H1 (cell line): ENCODE measurements around the gene ZHX3. TPM values are rescaled to one million over a fixed set of nuclear protein-coding genes. Genes with fewer than 3 reads are reported as not detected.

ENCODE experiments used
- CTCF ChIA-PET: fragments of 300-600 bp; sonication (Branson Sonifier 250); formaldehyde crosslinking; loops from one replicate; lab custom pipeline; 2021; ENCODE audit not compliant: partially characterized antibody; lab: Charles Lee
- POLR2A ChIA-PET: fragments of 300-600 bp; sonication (Branson Sonifier 250); formaldehyde crosslinking; loops from one replicate; lab custom pipeline; 2021; ENCODE audit warnings: inconsistent platforms; ENCODE audit not compliant: partially characterized antibody; lab: Charles Lee
- DNase-seq, 2 experiments: peaks; one replicate each; pipeline versions ENCODE4 v3.0.0 to v3.0.0-alpha.2; 2010 to 2022; ENCODE audit warnings: low spot score in 2 of 2, low read depth in 1 of 2, mixed read lengths in 1 of 2
- FAIRE-seq: peaks from 2 replicates; lab custom pipeline; 2011; peaks lifted over from hg19 to GRCh38; lab: Jason Lieb, UNC
- H2AFZ ChIP-seq: 2 replicates; pipeline ENCODE4 v1.8.1; 2012; ENCODE audit warnings: low read length, inconsistent platforms
- H2AK5ac ChIP-seq: 2 replicates; pipeline ENCODE4 v1.6.1; 2013; ENCODE audit warnings: low read depth, low read length
- H2BK120ac ChIP-seq: replicated peaks from 2 replicates; pipeline ENCODE3; 2013; ENCODE audit warnings: low read depth, low read length, inconsistent platforms
- H2BK12ac ChIP-seq: 2 replicates; pipeline ENCODE4 v1.6.1; 2013; ENCODE audit warnings: low read depth, low read length
- H2BK15ac ChIP-seq: 2 replicates; pipeline ENCODE4 v1.6.1; 2013; ENCODE audit warnings: low read length
- H2BK20ac ChIP-seq: 2 replicates; pipeline ENCODE4 v1.6.1; 2013; ENCODE audit warnings: low read length
- H2BK5ac ChIP-seq: 2 replicates; pipeline ENCODE4 v1.6.1; 2013; ENCODE audit warnings: low read depth, low read length
- H3K14ac ChIP-seq: 2 replicates; pipeline ENCODE4 v1.6.1; 2013; ENCODE audit warnings: inconsistent platforms; ENCODE audit not compliant: insufficient read length
- H3K18ac ChIP-seq: 2 replicates; pipeline ENCODE4 v1.6.1; 2013; ENCODE audit warnings: low read length; ENCODE audit errors: extremely low read depth
- H3K23ac ChIP-seq: 2 replicates; pipeline ENCODE4 v1.6.1; 2013; ENCODE audit warnings: inconsistent platforms; ENCODE audit not compliant: insufficient read length
- H3K23me2 ChIP-seq: 2 replicates; pipeline ENCODE4 v1.6.1; 2013; ENCODE audit warnings: low read depth, low read length
- H3K27ac ChIP-seq: 2 replicates; pipeline ENCODE4 v1.6.1; 2011; ENCODE audit warnings: low read depth, low read length, inconsistent platforms
- H3K27me3 ChIP-seq, 4 experiments: replicated peaks in 1 of 4; 1 replicate in 1 of 4; 2 replicates in 3 of 4; pipeline versions ENCODE4 v1.6.1 to v1.8.1; 2011 to 2013; ENCODE audit warnings: low read length in 3 of 4, mild to moderate bottlenecking in 3 of 4, inconsistent platforms in 2 of 4, mixed read lengths in 2 of 4, moderate library complexity in 1 of 4; ENCODE audit not compliant: control insufficient read depth in 3 of 4, insufficient read depth in 3 of 4; ENCODE audit errors: extremely low read depth in 1 of 4
- H3K36me3 ChIP-seq, 4 experiments: 2 replicates each; pipeline versions ENCODE4 v1.6.1 to v1.8.1; 2011 to 2013; ENCODE audit warnings: mild to moderate bottlenecking in 4 of 4, low read length in 3 of 4, moderate library complexity in 2 of 4, control low read depth in 1 of 4, inconsistent platforms in 1 of 4; ENCODE audit not compliant: insufficient read depth in 4 of 4, control insufficient read depth in 2 of 4
- H3K4ac ChIP-seq: replicated peaks from 2 replicates; pipeline ENCODE3; 2013; ENCODE audit warnings: low read length, low read depth, mixed read lengths, inconsistent platforms; ENCODE audit not compliant: insufficient read length
- H3K4me1 ChIP-seq, 4 experiments: replicated peaks in 1 of 4; 1 replicate in 1 of 4; 2 replicates in 3 of 4; pipeline versions ENCODE4 v1.6.1 to v1.8.1; 2011 to 2013; ENCODE audit warnings: low read length in 3 of 4, inconsistent platforms in 2 of 4, mixed read lengths in 1 of 4; ENCODE audit not compliant: insufficient read depth in 4 of 4, control insufficient read depth in 3 of 4
- H3K4me2 ChIP-seq, 2 experiments: 2 replicates each; pipeline versions ENCODE4 v1.6.1 to v1.8.1; 2011 to 2013; ENCODE audit warnings: low read depth in 2 of 2, low read length in 2 of 2, control low read depth in 1 of 2, inconsistent platforms in 1 of 2, mild to moderate bottlenecking in 1 of 2; ENCODE audit not compliant: insufficient read depth in 1 of 2
- H3K4me3 ChIP-seq, 4 experiments: fragments of 200-600, 300-600 bp in 1 of 4; sonication (generic), shearing (Covaris generic), sonication (Bioruptor Twin) in 1 of 4; 2 replicates each; pipeline versions ENCODE4 v1.5.1 to v1.8.1; 2011 to 2016; ENCODE audit warnings: low read length in 4 of 4, low read depth in 3 of 4, control low read depth in 2 of 4, inconsistent platforms in 2 of 4, mild to moderate bottlenecking in 2 of 4, mixed read lengths in 1 of 4, moderate library complexity in 1 of 4; ENCODE audit not compliant: insufficient read depth in 2 of 4; ENCODE audit errors: extremely low read depth in 1 of 4
- H3K56ac ChIP-seq: replicated peaks from 2 replicates; pipeline ENCODE3; 2013; ENCODE audit warnings: low read depth, mild to moderate bottlenecking, mixed read lengths, low read length, inconsistent platforms; ENCODE audit not compliant: insufficient read length
- H3K79me1 ChIP-seq: 2 replicates; pipeline ENCODE4 v1.6.1; 2013; ENCODE audit warnings: low read depth, low read length, control low read depth
- H3K79me2 ChIP-seq, 2 experiments: 2 replicates each; pipeline versions ENCODE4 v1.6.1 to v1.8.1; 2012 to 2013; ENCODE audit warnings: low read length in 2 of 2, mild to moderate bottlenecking in 2 of 2, inconsistent platforms in 1 of 2; ENCODE audit not compliant: insufficient read depth in 2 of 2, control insufficient read depth in 1 of 2
- H3K9ac ChIP-seq, 4 experiments: replicated peaks in 1 of 4; 1 replicate in 1 of 4; 2 replicates in 3 of 4; pipeline versions ENCODE4 v1.6.1 to v1.8.1; 2011 to 2013; ENCODE audit warnings: low read depth in 3 of 4, low read length in 3 of 4, control low read depth in 2 of 4, mild to moderate bottlenecking in 2 of 4, moderate library complexity in 2 of 4, inconsistent platforms in 1 of 4; ENCODE audit errors: extremely low read depth in 1 of 4
- H3K9me3 ChIP-seq, 2 experiments: 2 replicates each; pipeline versions ENCODE4 v1.6.1 to v1.8.1; 2012 to 2013; ENCODE audit warnings: mild to moderate bottlenecking in 2 of 2, moderate library complexity in 2 of 2, control low read depth in 1 of 2, inconsistent platforms in 1 of 2, low read depth in 1 of 2, low read length in 1 of 2, mixed read lengths in 1 of 2; ENCODE audit not compliant: insufficient read depth in 2 of 2
- H4K20me1 ChIP-seq, 2 experiments: replicated peaks in 1 of 2; 2 replicates each; pipeline versions ENCODE3 to v1.8.1; 2011 to 2013; ENCODE audit warnings: inconsistent platforms in 2 of 2, low read length in 2 of 2, mild to moderate bottlenecking in 1 of 2; ENCODE audit not compliant: insufficient read depth in 2 of 2, control insufficient read depth in 1 of 2
- H4K5ac ChIP-seq: 2 replicates; pipeline ENCODE4 v1.6.1; 2013; ENCODE audit warnings: low read length, low read depth, mixed read lengths, inconsistent platforms; ENCODE audit not compliant: insufficient read length
- H4K8ac ChIP-seq: 2 replicates; pipeline ENCODE4 v1.8.0; 2013; ENCODE audit warnings: mild to moderate bottlenecking, moderate library complexity, low read length, inconsistent platforms; ENCODE audit not compliant: insufficient read depth; ENCODE audit errors: extremely low read depth
- H4K91ac ChIP-seq: replicated peaks from 2 replicates; pipeline ENCODE3; 2013; ENCODE audit warnings: low read length, mixed read lengths, inconsistent platforms; ENCODE audit not compliant: insufficient read length
- CBX8 ChIP-seq: fragments of 300-800, 300-1000 bp; sonication (generic); IDR thresholded peaks from 2 replicates; pipeline ENCODE4 v1.7.1; 2016; ENCODE audit warnings: low read depth, low read length, borderline replicate concordance
- CEBPB ChIP-seq: IDR thresholded peaks from 2 replicates; pipeline ENCODE4 v1.6.1; 2012; ENCODE audit warnings: low read depth, low read length
- CHD1 ChIP-seq: IDR thresholded peaks from 2 replicates; pipeline ENCODE4 v1.6.1; 2012; ENCODE audit warnings: low read depth, low read length, improper control_type of control experiment
- FOSL1 ChIP-seq: IDR thresholded peaks from 2 replicates; pipeline ENCODE4 v1.6.1; 2011; ENCODE audit warnings: mild to moderate bottlenecking, low read depth, low read length, moderate library complexity; ENCODE audit not compliant: insufficient read depth
- PHF8 ChIP-seq: fragments of 200-600 bp; sonication (generic); conservative IDR thresholded peaks from 2 replicates; pipeline ENCODE4 v1.7.1; 2012; ENCODE audit warnings: low read depth, mild to moderate bottlenecking, inconsistent platforms, low read length, moderate library complexity
- RFX5 ChIP-seq: IDR thresholded peaks from 2 replicates; pipeline ENCODE4 v1.6.1; 2011; ENCODE audit warnings: low read depth, low read length, improper control_type of control experiment, borderline replicate concordance
- SIN3A ChIP-seq, 2 experiments: IDR thresholded peaks in 1 of 2; conservative IDR thresholded peaks in 1 of 2; 2 replicates each; pipeline ENCODE4 v1.6.1; 2011 to 2012; ENCODE audit warnings: low read length in 2 of 2, improper control_type of control experiment in 1 of 2, low read depth in 1 of 2, mild to moderate bottlenecking in 1 of 2
- SP4 ChIP-seq: IDR thresholded peaks from 2 replicates; pipeline ENCODE4 v1.6.1; 2012; ENCODE audit warnings: low read length, inconsistent platforms
- TAF7 ChIP-seq: optimal IDR thresholded peaks from 2 replicates; pipeline ENCODE3; 2011; ENCODE audit warnings: low read depth, mild to moderate bottlenecking, inconsistent platforms, low read length, moderate library complexity, borderline replicate concordance
- TEAD4 ChIP-seq: IDR thresholded peaks from 2 replicates; pipeline ENCODE4 v1.6.1; 2012; ENCODE audit warnings: low read depth, low read length, inconsistent platforms, mixed read lengths
- USF2 ChIP-seq: IDR thresholded peaks from 2 replicates; pipeline ENCODE4 v1.6.1; 2011; ENCODE audit warnings: low read length, improper control_type of control experiment
- YY1 ChIP-seq: IDR thresholded peaks from 2 replicates; pipeline ENCODE4 v1.6.1; 2011; ENCODE audit warnings: low read depth, mild to moderate bottlenecking, low read length
- ZNF274 ChIP-seq: IDR thresholded peaks from 2 replicates; pipeline ENCODE4 v1.7.0; 2012; ENCODE audit warnings: low read length, borderline replicate concordance; ENCODE audit errors: extremely low read depth
- WGBS, 2 experiments: shearing (Covaris generic) in 1 of 2; methylation state at CpG; one replicate each; pipeline versions ENCODE4 v1.1.6 to v1.1.7; 2013 to 2015; ENCODE audit warnings: low lambda C conversion rate in 2 of 2, mixed read lengths in 2 of 2, inconsistent platforms in 1 of 2, low coverage in 1 of 2, missing lambda C conversion rate in 1 of 2; ENCODE audit not compliant: insufficient replicate concordance in 2 of 2, insufficient coverage in 1 of 2, insufficient read length in 1 of 2; ENCODE audit errors: extremely low coverage in 1 of 2, missing lambda C conversion rate in 1 of 2; 5-methylcytosine and 5-hydroxymethylcytosine counted together
- polyA plus RNA-seq, 7 experiments: library from polyadenylated mRNA; depleted of rRNA in 3 of 7; stranded (reverse) in 5 of 7; unstranded in 2 of 7; fragments of >200 nt in 5 of 7; fragments of 200-250 nt in 2 of 7; gene quantifications; 1 replicate in 5 of 7; 2 replicates in 1 of 7; 4 replicates in 1 of 7; pipeline versions ENCODE4 v1.2.1 to v1.2.3, GENCODE V29; 2011 to 2013; ENCODE audit warnings: missing spikeins in 2 of 7, mixed read lengths in 2 of 7
- total RNA-seq: library from RNA; stranded (reverse); fragmentation: NEBNext Ultra II Directional; extraction: Animal tissue kit (Norgen Biotek cat#: 25700); gene quantifications from 2 replicates; pipeline ENCODE4 v1.2.1, GENCODE V29; 2021

Gene ZHX3
- total and polyA plus RNA-seq, 2 of the 8 experiments (the other 6 are each of a cell fraction or from before 2014, with no cell fraction given), result 1.00 to 7.8 TPM

GRCh38 chr20:41143354-41143753, 174.2 kb downstream of the ZHX3 start:
- H3K23ac ChIP-seq, result no peak overlapping the region
- H3K9ac ChIP-seq, result no peak overlapping the region
- peaks cover 93 to 100% of the 10 kb centered on the region in 2 experiments for H3K79me2 ChIP-seq
- peaks cover 0 to 4% (median 0%) of the 10 kb centered on the region in 4 experiments; a peak in 1 of 8 replicates for H3K36me3 ChIP-seq
- peaks cover 14 to 41% (median 27%) of the 10 kb centered on the region in 4 experiments for H3K4me1 ChIP-seq
- H3K79me1 ChIP-seq, result peaks cover 46% of the 10 kb centered on the region
- no peak overlapping the region for H2BK12ac ChIP-seq
- H4K91ac ChIP-seq, result no peak overlapping the region
- H3K14ac ChIP-seq, result no peak overlapping the region
- H2BK20ac ChIP-seq, result no peak overlapping the region
- no peak overlapping the region for H3K4me2 ChIP-seq
- H2BK15ac ChIP-seq, result no peak overlapping the region
- CTCF ChIA-PET, result interaction anchor here (0.7 to 2.9 kb wide), 5 partner anchors 8 to 180 kb away, joined by 3 to 12 read pairs (median 4); no protein-coding TSS in a partner anchor
- no peaks in the 10 kb centered on the region for H3K27me3 ChIP-seq
- no peak for DNase-seq
- POLR2A ChIA-PET, result interaction anchor here (1.5 to 3.1 kb wide), 3 partner anchors 9 to 13 kb away, joined by 4 to 14 read pairs (median 10); no protein-coding TSS in a partner anchor
- H2BK5ac ChIP-seq, result no peak overlapping the region
- no peak overlapping the region for H3K4ac ChIP-seq
- H3K4me3 ChIP-seq, result no peak overlapping the region
- no peak overlapping the region for H4K8ac ChIP-seq
- H4K5ac ChIP-seq, result no peak overlapping the region
- no peak overlapping the region for H3K18ac ChIP-seq
- no peaks in the 10 kb centered on the region for H3K9me3 ChIP-seq
- no peak overlapping the region for H3K27ac ChIP-seq
- H2AK5ac ChIP-seq, result no peak overlapping the region; the same call in 1 of the 2 replicates
- H2BK120ac ChIP-seq, result no peak overlapping the region
- H3K56ac ChIP-seq, result no peak overlapping the region
- WGBS, 2 experiments, result 72% methylated on average over 2 of the region's 2 CpGs; no CpG with 5 or more reads in 1 of the 2 experiments
- H3K23me2 ChIP-seq, result peaks cover 4% of the 10 kb centered on the region; the same call in 1 of the 2 replicates
- peaks cover 46 to 73% of the 10 kb centered on the region in 2 experiments for H4K20me1 ChIP-seq
- no peak for FAIRE-seq
- no peak overlapping the region for H2AFZ ChIP-seq
- TF ChIP-seq TEAD4 (no peak), SP4 (no peak), SIN3A (conservative IDR thresholded peaks at IDR 0.05 in 1 of 2, IDR thresholded peaks at IDR 0.05 in 1 of 2; ENCODE audit: low read depth in 1 of 2, low read length in 2 of 2) (no peak), CEBPB (no peak), CHD1 (no peak), ZNF274 (no peak), YY1 (no peak), FOSL1 (no peak), USF2 (no peak), TAF7 (no peak), PHF8 (no peak), RFX5 (no peak), CBX8 (no peak)
